ENCODE data around the gene ARHGEF9.

Gene ARHGEF9

DNA sequence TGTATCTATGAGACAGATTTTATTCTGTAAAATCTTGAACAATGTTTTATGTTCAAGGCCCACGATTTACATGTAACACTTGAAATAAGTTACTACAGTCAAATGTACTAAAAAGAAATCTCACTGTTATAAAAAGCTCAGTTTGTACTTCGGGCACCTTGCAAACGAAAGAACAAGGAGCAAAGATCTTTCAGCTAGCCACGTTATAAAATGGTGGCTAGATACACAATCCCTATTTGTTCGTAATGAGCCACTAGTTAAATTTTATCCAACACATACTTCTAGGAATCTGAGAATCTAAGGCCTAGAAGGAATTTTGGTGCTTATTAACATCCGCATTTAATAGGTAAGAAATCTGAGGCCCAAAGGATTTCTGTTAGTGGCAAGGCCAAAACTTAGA, 2.5 kb downstream of the ARHGEF9 start:
- no peak overlapping the region for H3K27ac ChIP-seq
- no peaks in the 10 kb centered on the region for H4K20me1 ChIP-seq (ENCODE audit: insufficient read depth)
- TF ChIP-seq, protein P1, sequence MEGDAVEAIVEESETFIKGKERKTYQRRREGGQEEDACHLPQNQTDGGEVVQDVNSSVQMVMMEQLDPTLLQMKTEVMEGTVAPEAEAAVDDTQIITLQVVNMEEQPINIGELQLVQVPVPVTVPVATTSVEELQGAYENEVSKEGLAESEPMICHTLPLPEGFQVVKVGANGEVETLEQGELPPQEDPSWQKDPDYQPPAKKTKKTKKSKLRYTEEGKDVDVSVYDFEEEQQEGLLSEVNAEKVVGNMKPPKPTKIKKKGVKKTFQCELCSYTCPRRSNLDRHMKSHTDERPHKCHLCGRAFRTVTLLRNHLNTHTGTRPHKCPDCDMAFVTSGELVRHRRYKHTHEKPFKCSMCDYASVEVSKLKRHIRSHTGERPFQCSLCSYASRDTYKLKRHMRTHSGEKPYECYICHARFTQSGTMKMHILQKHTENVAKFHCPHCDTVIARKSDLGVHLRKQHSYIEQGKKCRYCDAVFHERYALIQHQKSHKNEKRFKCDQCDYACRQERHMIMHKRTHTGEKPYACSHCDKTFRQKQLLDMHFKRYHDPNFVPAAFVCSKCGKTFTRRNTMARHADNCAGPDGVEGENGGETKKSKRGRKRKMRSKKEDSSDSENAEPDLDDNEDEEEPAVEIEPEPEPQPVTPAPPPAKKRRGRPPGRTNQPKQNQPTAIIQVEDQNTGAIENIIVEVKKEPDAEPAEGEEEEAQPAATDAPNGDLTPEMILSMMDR (conservative IDR thresholded peaks at IDR 0.05; ENCODE audit: low read depth, low read length), result no peak
- no peak overlapping the region for H3K9ac ChIP-seq
- H3K4me2 ChIP-seq, result no peak overlapping the region
- no peak overlapping the region for H3K4me3 ChIP-seq (IDR thresholded peaks at IDR 0.05; ENCODE audit: insufficient read depth, low read depth, low read length)
- H3K27me3 ChIP-seq (ENCODE audit: insufficient read depth, low read depth), result no peaks in the 10 kb centered on the region
- no peaks in the 10 kb centered on the region for H3K4me1 ChIP-seq (ENCODE audit: low read depth, poor library complexity, severe bottlenecking)
- no peaks in the 10 kb centered on the region for H3K36me3 ChIP-seq (ENCODE audit: insufficient read depth)
- H3K79me2 ChIP-seq (ENCODE audit: insufficient read depth, low read depth), result no peaks in the 10 kb centered on the region
- H2AFZ ChIP-seq (ENCODE audit: low read depth), result no peak overlapping the region

DNA sequence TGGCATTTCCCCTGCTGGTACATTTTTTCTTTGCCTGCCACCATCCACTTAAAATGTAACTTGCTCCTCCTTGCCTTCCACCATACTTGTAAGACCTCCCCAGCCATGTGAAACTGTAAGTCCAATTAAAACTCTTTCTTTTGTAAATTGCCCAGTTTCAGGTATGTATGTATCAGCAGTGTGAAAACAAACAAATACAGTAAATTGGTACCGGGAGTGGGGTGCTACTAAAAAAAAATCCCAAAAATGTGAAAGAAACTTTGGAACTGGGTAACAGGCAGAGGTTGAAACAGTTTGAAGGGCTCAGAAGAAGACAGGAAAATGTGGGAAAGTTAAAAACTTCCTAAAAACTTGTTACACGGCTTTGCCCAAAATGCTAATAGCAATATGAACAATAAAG, 16.3 kb downstream of the ARHGEF9 start:
- Histone ChIP-seq H4K20me1 (ENCODE audit: insufficient read depth) (no peaks in the 10 kb centered on the region), H3K36me3 (ENCODE audit: insufficient read depth) (no peaks in the 10 kb centered on the region), H3K27me3 (ENCODE audit: insufficient read depth, low read depth) (no peaks in the 10 kb centered on the region), H3K9ac (no peak overlapping the region), H3K4me1 (ENCODE audit: low read depth, poor library complexity, severe bottlenecking) (no peaks in the 10 kb centered on the region), H2AFZ (ENCODE audit: low read depth) (no peak overlapping the region), H3K27ac (no peak overlapping the region), H3K4me3 (IDR thresholded peaks at IDR 0.05; ENCODE audit: insufficient read depth, low read depth, low read length) (no peak overlapping the region), H3K79me2 (ENCODE audit: insufficient read depth, low read depth) (no peaks in the 10 kb centered on the region), H3K4me2 (no peak overlapping the region)
- TF ChIP-seq, protein P1 (conservative IDR thresholded peaks at IDR 0.05; ENCODE audit: low read depth, low read length), result no peak

DNA sequence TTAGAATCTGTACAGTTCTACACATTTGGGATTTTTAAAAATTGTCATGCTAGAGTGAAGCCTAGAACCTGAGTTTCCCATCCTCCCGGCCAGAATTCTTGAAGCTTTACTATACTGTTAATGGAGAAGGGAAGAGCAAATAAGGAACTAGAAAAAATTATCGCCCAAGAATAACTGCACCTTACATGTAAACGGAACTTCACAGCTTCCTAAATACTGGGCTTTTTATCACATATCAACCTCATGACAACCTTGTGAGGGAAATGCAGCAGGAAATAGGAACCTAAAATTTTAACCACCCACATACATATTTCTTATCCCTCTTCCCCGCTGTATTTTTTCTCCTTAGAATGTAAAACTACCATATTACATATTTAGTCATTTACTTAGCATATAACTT, 19.3 kb downstream of the ARHGEF9 start:
- Histone ChIP-seq H3K4me3 (IDR thresholded peaks at IDR 0.05; ENCODE audit: insufficient read depth, low read depth, low read length) (no peak overlapping the region), H3K9ac (no peak overlapping the region), H2AFZ (ENCODE audit: low read depth) (no peak overlapping the region), H4K20me1 (ENCODE audit: insufficient read depth) (no peaks in the 10 kb centered on the region), H3K36me3 (ENCODE audit: insufficient read depth) (no peaks in the 10 kb centered on the region), H3K4me1 (ENCODE audit: low read depth, poor library complexity, severe bottlenecking) (peaks cover 22% of the 10 kb centered on the region), H3K27ac (no peak overlapping the region), H3K4me2 (no peak overlapping the region), H3K27me3 (ENCODE audit: insufficient read depth, low read depth) (no peaks in the 10 kb centered on the region), H3K79me2 (ENCODE audit: insufficient read depth, low read depth) (no peaks in the 10 kb centered on the region)
- TF ChIP-seq, protein P1 (conservative IDR thresholded peaks at IDR 0.05; ENCODE audit: low read depth, low read length), result no peak

DNA sequence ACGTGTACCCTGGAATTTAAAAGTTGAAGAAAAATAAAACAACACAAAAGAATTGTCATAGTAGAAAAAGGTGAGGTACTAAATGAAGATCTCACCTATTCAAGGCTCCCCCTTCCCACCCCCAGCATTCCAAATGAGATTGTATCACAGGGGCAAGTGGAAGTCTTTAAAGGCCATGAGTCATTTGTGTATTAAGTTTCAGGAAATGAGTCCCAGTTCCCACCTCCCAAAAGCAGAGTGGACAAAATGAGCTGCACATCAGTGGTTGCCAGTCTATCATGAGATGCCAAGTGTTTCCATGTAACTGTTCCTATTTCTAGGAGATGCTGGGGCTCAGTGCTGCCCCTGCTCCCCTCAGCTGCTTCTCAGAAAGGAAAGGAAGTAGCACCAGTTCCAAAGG, 20.1 kb downstream of the ARHGEF9 start:
- H4K20me1 ChIP-seq (ENCODE audit: insufficient read depth), result no peaks in the 10 kb centered on the region
- TF ChIP-seq, protein P1 (conservative IDR thresholded peaks at IDR 0.05; ENCODE audit: low read depth, low read length), result no peak

More for the DNA sequence above, 20.1 kb downstream of the ARHGEF9 start:
- no peaks in the 10 kb centered on the region for H3K36me3 ChIP-seq (ENCODE audit: insufficient read depth)
- H3K27me3 ChIP-seq (ENCODE audit: insufficient read depth, low read depth), result no peaks in the 10 kb centered on the region
- H3K79me2 ChIP-seq (ENCODE audit: insufficient read depth, low read depth), result no peaks in the 10 kb centered on the region
- no peak overlapping the region for H3K4me3 ChIP-seq (IDR thresholded peaks at IDR 0.05; ENCODE audit: insufficient read depth, low read depth, low read length)
- peaks cover 27% of the 10 kb centered on the region for H3K4me1 ChIP-seq (ENCODE audit: low read depth, poor library complexity, severe bottlenecking)
- no peak overlapping the region for H3K27ac ChIP-seq
- H2AFZ ChIP-seq (ENCODE audit: low read depth), result no peak overlapping the region
- no peak overlapping the region for H3K4me2 ChIP-seq
- H3K9ac ChIP-seq, result no peak overlapping the region
